ENCODE data around the gene ZNF597. TPM values are rescaled to one million over a fixed set of nuclear protein-coding genes. Genes with fewer than 3 reads are reported as not detected.
"Not testable (repeated sequence)": the region's sequence is repeated elsewhere in the genome, so short reads cannot be mapped to it uniquely, and the experiment has no call there.

Gene ZNF597
- total and polyA plus RNA-seq, 4 donors, result 1.5 to 4.2 (median 2.4) TPM

DNA sequence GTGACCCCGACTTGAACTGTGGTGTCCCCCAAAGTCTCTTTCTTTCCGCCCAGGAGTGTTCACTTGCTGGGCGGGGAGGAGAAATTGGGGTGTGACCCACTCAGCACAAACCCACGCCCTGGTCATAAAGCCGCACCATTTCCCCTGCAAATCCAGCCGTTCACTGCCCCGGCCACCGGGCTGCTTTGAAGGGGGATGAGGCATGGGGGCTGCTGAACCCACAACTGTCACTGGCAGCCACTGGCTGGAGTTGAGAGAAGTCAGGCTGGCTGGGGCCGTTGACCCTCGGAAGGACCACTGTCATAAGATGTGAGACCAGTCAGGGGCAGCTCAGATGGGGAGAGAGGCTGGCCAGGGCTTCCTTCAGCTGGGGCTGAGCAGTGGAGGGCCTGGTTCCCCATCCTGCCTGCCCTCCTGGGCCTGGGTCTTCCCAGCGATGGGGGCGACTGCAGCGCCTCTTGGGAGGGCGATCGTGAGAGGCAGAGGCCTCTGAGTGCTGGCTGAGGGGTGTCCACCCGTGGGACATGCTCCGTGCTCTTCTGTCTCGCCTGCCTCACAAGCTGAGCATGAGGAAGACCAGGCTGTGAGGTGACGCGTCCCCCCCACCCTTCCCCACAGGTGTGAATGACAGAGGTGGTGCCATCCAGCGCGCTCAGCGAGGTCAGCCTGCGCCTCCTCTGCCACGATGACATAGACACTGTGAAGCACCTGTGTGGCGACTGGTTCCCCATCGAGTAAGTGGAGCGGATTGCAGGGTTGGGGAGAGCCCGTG is 32.5 kb upstream of the ZNF597 start:
- DNase-seq, result no peak
- H3K4me3 ChIP-seq, result no peak overlapping the region
- H3K9me3 ChIP-seq (ENCODE audit: control insufficient read depth in 4 of 4, insufficient read depth in 3 of 4, low read length in 3 of 4), result no peaks in the 10 kb centered on the region
- no peaks in the 10 kb centered on the region for H3K27me3 ChIP-seq (ENCODE audit: control insufficient read depth in 3 of 3, insufficient read depth in 3 of 3, low read length in 2 of 3)
- no peak overlapping the region for H3K9ac ChIP-seq (ENCODE audit: insufficient read depth in 1 of 2, low read length in 2 of 2)
- no peak for ATAC-seq (ENCODE audit: insufficient read depth, low FRiP score)
- H3K36me3 ChIP-seq (ENCODE audit: control insufficient read depth in 4 of 4, insufficient read depth in 4 of 4, low read length in 4 of 4), result peaks cover 3 to 16% (median 8%) of the 10 kb centered on the region in 4 donors
- 93 to 94% methylated on average over 29 of the region's 29 CpGs for WGBS, 2 donors
- peaks cover 0 to 9% (median 0%) of the 10 kb centered on the region in 5 donors for H3K4me1 ChIP-seq (ENCODE audit: control insufficient read depth in 5 of 5, insufficient read depth in 5 of 5, low read length in 5 of 5)
- TF ChIP-seq, protein P1, sequence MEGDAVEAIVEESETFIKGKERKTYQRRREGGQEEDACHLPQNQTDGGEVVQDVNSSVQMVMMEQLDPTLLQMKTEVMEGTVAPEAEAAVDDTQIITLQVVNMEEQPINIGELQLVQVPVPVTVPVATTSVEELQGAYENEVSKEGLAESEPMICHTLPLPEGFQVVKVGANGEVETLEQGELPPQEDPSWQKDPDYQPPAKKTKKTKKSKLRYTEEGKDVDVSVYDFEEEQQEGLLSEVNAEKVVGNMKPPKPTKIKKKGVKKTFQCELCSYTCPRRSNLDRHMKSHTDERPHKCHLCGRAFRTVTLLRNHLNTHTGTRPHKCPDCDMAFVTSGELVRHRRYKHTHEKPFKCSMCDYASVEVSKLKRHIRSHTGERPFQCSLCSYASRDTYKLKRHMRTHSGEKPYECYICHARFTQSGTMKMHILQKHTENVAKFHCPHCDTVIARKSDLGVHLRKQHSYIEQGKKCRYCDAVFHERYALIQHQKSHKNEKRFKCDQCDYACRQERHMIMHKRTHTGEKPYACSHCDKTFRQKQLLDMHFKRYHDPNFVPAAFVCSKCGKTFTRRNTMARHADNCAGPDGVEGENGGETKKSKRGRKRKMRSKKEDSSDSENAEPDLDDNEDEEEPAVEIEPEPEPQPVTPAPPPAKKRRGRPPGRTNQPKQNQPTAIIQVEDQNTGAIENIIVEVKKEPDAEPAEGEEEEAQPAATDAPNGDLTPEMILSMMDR (IDR thresholded peaks at IDR 0.05; ENCODE audit: control extremely low read depth, extremely low read depth), result no peak
- no peak overlapping the region for H3K27ac ChIP-seq (ENCODE audit: low read depth in 1 of 2, low read length in 1 of 2)

DNA sequence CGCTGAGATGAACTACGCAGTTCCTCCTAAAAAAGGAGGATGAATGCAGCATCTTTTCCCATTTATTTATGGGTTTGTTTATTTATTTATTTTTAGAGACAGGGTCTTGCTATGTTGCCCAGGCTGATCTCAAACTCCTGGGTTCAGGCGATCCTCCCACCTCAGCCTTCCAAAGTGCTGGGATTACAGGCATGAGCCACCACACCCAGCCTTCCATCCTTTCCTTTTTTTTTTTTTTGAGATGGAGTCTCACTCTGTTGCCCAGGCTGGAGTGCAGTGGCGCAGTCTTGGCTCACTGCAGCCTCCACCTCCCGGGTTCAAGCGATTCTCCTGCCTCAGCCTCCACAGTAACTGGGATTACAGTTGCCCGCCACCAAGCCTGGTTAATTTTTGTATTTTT is 31.6 kb upstream of the ZNF597 start:
- ATAC-seq (ENCODE audit: insufficient read depth, low FRiP score); H3K27me3 ChIP-seq (ENCODE audit: control insufficient read depth in 3 of 3, insufficient read depth in 3 of 3, low read length in 2 of 3); H3K4me3 ChIP-seq; H3K27ac ChIP-seq (ENCODE audit: low read depth in 1 of 2, low read length in 1 of 2); H3K9me3 ChIP-seq (ENCODE audit: control insufficient read depth in 4 of 4, insufficient read depth in 3 of 4, low read length in 3 of 4); H3K9ac ChIP-seq (ENCODE audit: insufficient read depth in 1 of 2, low read length in 2 of 2); DNase-seq: not testable (repeated sequence)
- H3K36me3 ChIP-seq (ENCODE audit: control insufficient read depth in 4 of 4, insufficient read depth in 4 of 4, low read length in 4 of 4), result peaks cover 1 to 19% (median 8%) of the 10 kb centered on the region in 4 donors
- WGBS, 2 donors, result 96 to 99% methylated on average over 7 of the region's 7 CpGs
- H3K4me1 ChIP-seq (ENCODE audit: control insufficient read depth in 5 of 5, insufficient read depth in 5 of 5, low read length in 5 of 5), result peaks cover 0 to 11% (median 0%) of the 10 kb centered on the region in 5 donors

DNA sequence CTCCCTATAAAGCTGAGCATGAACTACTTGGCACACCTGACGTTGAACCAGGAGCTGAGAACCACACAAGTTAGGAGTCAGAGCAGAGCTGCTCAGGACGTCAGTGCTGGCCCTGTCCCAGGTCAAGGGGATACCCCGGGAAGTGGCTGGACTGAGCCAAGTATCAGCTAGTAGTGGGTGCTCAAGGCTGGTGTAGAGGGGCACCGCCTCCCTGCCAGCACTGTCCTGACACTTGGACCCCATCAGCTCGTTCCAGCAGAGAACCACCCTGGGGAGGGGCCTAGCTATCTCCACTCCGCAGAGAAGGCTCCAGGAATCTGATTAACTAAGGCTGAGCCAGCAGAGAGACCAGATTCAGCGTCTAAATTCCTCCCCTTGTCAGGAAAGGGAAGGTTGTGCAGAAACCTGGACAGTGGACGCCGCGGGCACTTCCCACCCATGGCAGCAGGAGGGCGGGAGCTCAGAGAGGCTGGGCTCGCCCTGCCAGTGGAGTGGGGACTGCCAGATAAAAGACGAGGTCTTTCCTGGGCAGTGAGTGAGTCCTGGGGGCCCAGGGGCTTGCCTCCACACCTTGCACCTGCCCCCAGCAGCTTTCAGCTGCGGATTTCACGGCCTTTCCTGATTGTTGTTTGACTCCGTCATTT is 31.0 kb upstream of the ZNF597 start:
- no peaks in the 10 kb centered on the region for H3K27me3 ChIP-seq (ENCODE audit: control insufficient read depth in 3 of 3, insufficient read depth in 3 of 3, low read length in 2 of 3)
- H3K9me3 ChIP-seq (ENCODE audit: control insufficient read depth in 4 of 4, insufficient read depth in 3 of 4, low read length in 3 of 4), result no peaks in the 10 kb centered on the region
- H3K27ac ChIP-seq (ENCODE audit: low read depth in 1 of 2, low read length in 1 of 2), result no peak overlapping the region
- H3K36me3 ChIP-seq (ENCODE audit: control insufficient read depth in 4 of 4, insufficient read depth in 4 of 4, low read length in 4 of 4), result peaks cover 0 to 15% (median 3%) of the 10 kb centered on the region in 4 donors
- 74 to 85% methylated on average over 16 of the region's 16 CpGs for WGBS, 2 donors
- H3K9ac ChIP-seq (ENCODE audit: insufficient read depth in 1 of 2, low read length in 2 of 2), result no peak overlapping the region
- ATAC-seq (ENCODE audit: insufficient read depth, low FRiP score) (no peak), DNase-seq (no peak)
- H3K4me3 ChIP-seq, result no peak overlapping the region
- H3K4me1 ChIP-seq (ENCODE audit: control insufficient read depth in 5 of 5, insufficient read depth in 5 of 5, low read length in 5 of 5), result peaks cover 0 to 11% (median 0%) of the 10 kb centered on the region in 5 donors
- TF ChIP-seq, protein P1 (IDR thresholded peaks at IDR 0.05; ENCODE audit: control extremely low read depth, extremely low read depth), result no peak

DNA sequence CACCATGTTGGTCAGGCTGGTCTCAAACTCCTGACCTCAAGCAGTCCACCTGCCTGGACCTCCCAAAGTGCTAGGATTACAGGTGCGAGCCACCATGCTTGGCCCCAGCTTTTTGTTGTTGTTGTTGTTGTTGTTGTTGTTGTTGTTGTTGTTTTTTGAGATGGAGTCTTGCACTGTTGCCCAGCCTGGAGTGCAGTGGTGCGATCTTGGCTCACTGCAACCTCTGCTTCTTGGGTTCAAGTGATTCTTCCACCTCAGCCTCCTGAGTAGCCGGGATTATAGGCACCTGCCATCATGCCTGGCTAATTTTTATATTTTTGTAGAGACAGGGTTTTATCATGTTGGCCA is 30.3 kb upstream of the ZNF597 start:
- H3K9ac ChIP-seq (ENCODE audit: insufficient read depth in 1 of 2, low read length in 2 of 2); H3K4me3 ChIP-seq; H3K9me3 ChIP-seq (ENCODE audit: control insufficient read depth in 4 of 4, insufficient read depth in 3 of 4, low read length in 3 of 4); DNase-seq; H3K27me3 ChIP-seq (ENCODE audit: control insufficient read depth in 3 of 3, insufficient read depth in 3 of 3, low read length in 2 of 3); H3K27ac ChIP-seq (ENCODE audit: low read depth in 1 of 2, low read length in 1 of 2); ATAC-seq (ENCODE audit: insufficient read depth, low FRiP score): not testable (repeated sequence)
- WGBS, 2 donors, result 73 to 86% methylated on average over 3 of the region's 3 CpGs
- Histone ChIP-seq H3K4me1 (ENCODE audit: control insufficient read depth in 5 of 5, insufficient read depth in 5 of 5, low read length in 5 of 5) (peaks cover 0 to 11% (median 0%) of the 10 kb centered on the region in 5 donors), H3K36me3 (ENCODE audit: control insufficient read depth in 4 of 4, insufficient read depth in 4 of 4, low read length in 4 of 4) (peaks cover 0 to 15% (median under 1%) of the 10 kb centered on the region in 4 donors)

All from lung (tissue), 12 donors.